ENCODE results near the gene TRIM39. TPM values are rescaled to one million over a fixed set of nuclear protein-coding genes. Genes with fewer than 3 reads are reported as not detected.

Gene TRIM39
- total RNA-seq, 4 donors from 2014 or later, result 18.4 to 24.1 (median 22.6) TPM

DNA sequence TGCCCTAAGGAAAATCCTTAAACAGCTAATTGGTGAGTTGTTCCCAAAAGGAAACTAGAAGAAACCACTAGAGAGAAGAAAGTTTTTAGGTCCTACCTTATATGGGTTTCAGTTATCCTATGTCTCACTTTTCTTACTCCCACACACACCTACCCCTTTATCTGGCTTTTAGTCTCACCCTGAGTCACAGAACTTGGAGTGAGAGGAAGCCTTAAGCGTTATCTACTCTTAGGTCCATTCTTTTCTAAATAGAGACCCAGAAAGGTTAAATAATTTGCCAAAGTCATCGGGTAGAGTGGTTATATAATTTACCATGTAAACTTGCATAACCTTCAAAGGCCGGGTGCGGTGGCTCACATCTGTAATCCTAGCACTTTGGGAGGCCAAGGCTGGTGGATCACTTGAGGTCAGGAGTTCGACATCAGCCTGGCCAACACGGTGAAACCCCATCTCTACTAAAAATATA is 13.9 kb downstream of the TRIM39 start:
- Histone ChIP-seq H3K9me3 (no peaks in the 10 kb centered on the region), H3K27me3 (no peaks in the 10 kb centered on the region), H3K4me3 (no peak overlapping the region), H3K4me1 (peaks cover 0 to 8% (median 0%) of the 10 kb centered on the region in 3 donors), H3K36me3 (peaks cover 0 to 73% of the 10 kb centered on the region in 2 donors), H3K27ac (no peak overlapping the region)
- no peak for ATAC-seq
- WGBS, 2 donors (ENCODE audit: low coverage in 1 of 2), result 94 to 97% methylated on average over 2 to 4 of the region's 6 CpGs
- TF ChIP-seq EP300 (IDR thresholded peaks at IDR 0.05) (no peak), POLR2AphosphoS5 (IDR thresholded peaks at IDR 0.05) (no peak), POLR2A (IDR thresholded peaks at IDR 0.05) (no peak), CTCF (IDR thresholded peaks at IDR 0.05) (no peak)

- no peak for ATAC-seq
- no peak overlapping the region for H3K4me3 ChIP-seq
- no peak overlapping the region for H3K27ac ChIP-seq
- H3K27me3 ChIP-seq, result no peaks in the 10 kb centered on the region
- 97% methylated on average over 3 of the region's 3 CpGs for WGBS, 2 donors (ENCODE audit: low coverage in 1 of 2)
- TF ChIP-seq POLR2A (IDR thresholded peaks at IDR 0.05) (no peak), EP300 (IDR thresholded peaks at IDR 0.05) (no peak), CTCF (IDR thresholded peaks at IDR 0.05) (no peak), POLR2AphosphoS5 (IDR thresholded peaks at IDR 0.05) (no peak)
- H3K4me1 ChIP-seq, result peaks cover 0 to 14% (median 4%) of the 10 kb centered on the region in 3 donors
- H3K36me3 ChIP-seq, result peaks cover 0 to 68% of the 10 kb centered on the region in 2 donors
- H3K9me3 ChIP-seq, result no peaks in the 10 kb centered on the region
Observed at GRCh38 chr6:30341218-30341617, 14.5 kb downstream of the TRIM39 start.

DNA sequence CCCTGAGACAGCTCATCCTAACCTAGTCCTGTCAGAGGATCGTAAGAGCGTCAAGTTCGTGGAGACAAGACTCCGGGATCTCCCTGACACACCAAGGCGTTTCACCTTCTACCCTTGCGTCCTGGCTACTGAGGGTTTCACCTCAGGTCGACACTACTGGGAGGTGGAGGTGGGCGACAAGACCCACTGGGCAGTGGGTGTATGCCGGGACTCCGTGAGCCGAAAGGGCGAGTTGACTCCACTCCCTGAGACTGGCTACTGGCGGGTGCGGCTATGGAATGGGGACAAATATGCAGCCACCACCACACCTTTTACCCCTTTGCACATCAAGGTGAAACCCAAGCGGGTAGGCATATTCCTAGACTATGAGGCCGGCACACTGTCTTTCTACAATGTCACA is 15.0 kb downstream of the TRIM39 start:
- H3K4me3 ChIP-seq, result no peak overlapping the region
- TF ChIP-seq POLR2AphosphoS5 (IDR thresholded peaks at IDR 0.05), result no peak
- TF ChIP-seq EP300 (IDR thresholded peaks at IDR 0.05), result no peak
- no peak for TF ChIP-seq CTCF (IDR thresholded peaks at IDR 0.05)
- TF ChIP-seq POLR2A (IDR thresholded peaks at IDR 0.05), result no peak
- H3K27me3 ChIP-seq, result no peaks in the 10 kb centered on the region
- WGBS, 2 donors (ENCODE audit: low coverage in 1 of 2), result 94 to 97% methylated on average over 7 to 10 of the region's 16 CpGs
- peaks cover 0 to 68% of the 10 kb centered on the region in 2 donors for H3K36me3 ChIP-seq
- no peak overlapping the region for H3K27ac ChIP-seq
- H3K4me1 ChIP-seq, result peaks cover 0 to 16% (median 4%) of the 10 kb centered on the region in 3 donors
- H3K9me3 ChIP-seq, result no peaks in the 10 kb centered on the region
- ATAC-seq, result no peak

- H3K4me3 ChIP-seq, result peak overlapping the region in 1 of 2 donors; percentile 91
- no peaks in the 10 kb centered on the region for H3K27me3 ChIP-seq
- ATAC-seq, result no peak
- no peaks in the 10 kb centered on the region for H3K9me3 ChIP-seq
- H3K4me1 ChIP-seq, result peaks cover 0 to 16% (median 4%) of the 10 kb centered on the region in 3 donors
- TF ChIP-seq POLR2A (IDR thresholded peaks at IDR 0.05), result no peak
- TF ChIP-seq EP300 (IDR thresholded peaks at IDR 0.05), result no peak
- no peak for TF ChIP-seq CTCF (IDR thresholded peaks at IDR 0.05)
- TF ChIP-seq POLR2AphosphoS5 (IDR thresholded peaks at IDR 0.05), result no peak
- H3K27ac ChIP-seq, result peak overlapping the region in 3 of 4 donors; percentile 91 to 96 (median 92)
- 34% methylated on average over 4 of the region's 4 CpGs; no CpG with 5 or more reads in 1 of the 2 donors for WGBS, 2 donors (ENCODE audit: low coverage in 1 of 2)
- H3K36me3 ChIP-seq, result peaks cover 0 to 55% of the 10 kb centered on the region in 2 donors
Observed at GRCh38 chr6:30344191-30344867, 17.6 kb downstream of the TRIM39 start.

Data from gastroesophageal sphincter (tissue), 4 donors.